PC-9 (cell line): ENCODE data around the gene CREM.

Source experiments
- EZH2 ChIP-seq: fragments of 200-600 bp; sonication (generic); IDR thresholded peaks from 2 replicates; pipeline ENCODE4 v1.8.0; 2017; ENCODE audit warnings: antibody characterized with exemption, low read depth
- TF ChIP-seq, protein P1 (sequence below): fragments of 200-600 bp; sonication (generic); conservative IDR thresholded peaks from 2 replicates; pipeline ENCODE4 v1.6.1; 2017; ENCODE audit warnings: mixed run types, antibody characterized with exemption, mild to moderate bottlenecking, moderate library complexity

DNA sequence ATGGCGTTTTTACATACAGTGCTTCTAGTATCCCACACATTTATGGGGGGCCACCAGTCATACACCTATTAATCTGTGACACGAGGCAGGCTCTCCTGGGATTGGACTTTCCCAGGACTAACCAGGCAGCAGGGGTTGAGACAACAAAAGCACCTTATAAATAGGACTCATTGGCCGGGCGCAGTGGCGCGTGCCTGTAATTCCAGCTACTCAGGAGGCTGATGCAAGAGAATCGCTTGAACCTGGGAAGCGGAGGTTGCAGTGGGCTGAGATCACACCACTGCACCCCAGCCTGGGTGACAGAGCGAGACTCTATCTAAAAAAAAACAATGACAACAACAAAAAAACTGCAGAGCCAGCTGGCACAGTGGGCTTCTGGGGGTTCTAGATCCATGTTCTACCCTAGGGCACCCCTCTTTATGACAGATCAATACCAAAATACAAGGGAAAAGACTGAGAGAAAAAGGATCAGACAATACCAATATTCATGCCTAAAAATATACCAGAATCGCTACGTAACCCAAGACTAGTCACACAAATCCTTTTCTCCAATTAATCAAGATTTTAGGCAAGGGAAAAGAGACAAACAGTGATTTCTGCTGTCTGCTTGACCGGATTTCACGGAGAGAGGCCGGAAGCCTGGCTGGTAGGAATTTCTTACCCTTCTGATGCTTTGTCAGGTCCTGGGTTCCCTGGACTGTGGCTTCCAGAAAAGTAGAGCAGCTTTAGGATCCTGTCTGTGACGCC, 111.3 kb downstream of the CREM start:
- TF ChIP-seq, protein P1, sequence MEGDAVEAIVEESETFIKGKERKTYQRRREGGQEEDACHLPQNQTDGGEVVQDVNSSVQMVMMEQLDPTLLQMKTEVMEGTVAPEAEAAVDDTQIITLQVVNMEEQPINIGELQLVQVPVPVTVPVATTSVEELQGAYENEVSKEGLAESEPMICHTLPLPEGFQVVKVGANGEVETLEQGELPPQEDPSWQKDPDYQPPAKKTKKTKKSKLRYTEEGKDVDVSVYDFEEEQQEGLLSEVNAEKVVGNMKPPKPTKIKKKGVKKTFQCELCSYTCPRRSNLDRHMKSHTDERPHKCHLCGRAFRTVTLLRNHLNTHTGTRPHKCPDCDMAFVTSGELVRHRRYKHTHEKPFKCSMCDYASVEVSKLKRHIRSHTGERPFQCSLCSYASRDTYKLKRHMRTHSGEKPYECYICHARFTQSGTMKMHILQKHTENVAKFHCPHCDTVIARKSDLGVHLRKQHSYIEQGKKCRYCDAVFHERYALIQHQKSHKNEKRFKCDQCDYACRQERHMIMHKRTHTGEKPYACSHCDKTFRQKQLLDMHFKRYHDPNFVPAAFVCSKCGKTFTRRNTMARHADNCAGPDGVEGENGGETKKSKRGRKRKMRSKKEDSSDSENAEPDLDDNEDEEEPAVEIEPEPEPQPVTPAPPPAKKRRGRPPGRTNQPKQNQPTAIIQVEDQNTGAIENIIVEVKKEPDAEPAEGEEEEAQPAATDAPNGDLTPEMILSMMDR = no peak
- TF ChIP-seq EZH2 = no peak
